HepG2 (cell line): ENCODE measurements around the gene MTHFD1L. TPM values are rescaled to one million over a fixed set of nuclear protein-coding genes. Genes with fewer than 3 reads are reported as not detected.

Source experiments
- CEBPB ChIP-seq: IDR thresholded peaks from 2 replicates; pipeline ENCODE4 v1.6.1; 2011; ENCODE audit warnings: low read depth, low read length, improper control_type of control experiment, borderline replicate concordance
- GATAD2A ChIP-seq: IDR thresholded peaks from 2 replicates; pipeline ENCODE4 v1.6.1; 2016
- IRX3 ChIP-seq: sonication (generic); formaldehyde crosslinking; IDR thresholded peaks from 2 replicates; pipeline ENCODE4 v1.8.1; 2023; ENCODE audit warnings: mild to moderate bottlenecking, low read depth, missing genetic modification reagents, borderline replicate concordance
- KIAA2018 ChIP-seq: sonication (generic); formaldehyde crosslinking; IDR thresholded peaks from 2 replicates; pipeline ENCODE4 v1.5.0; 2020; ENCODE audit warnings: mild to moderate bottlenecking, missing genetic modification reagents, borderline replicate concordance
- NFE2 ChIP-seq: sonication (generic); formaldehyde crosslinking; IDR thresholded peaks from 2 replicates; pipeline ENCODE4 v1.4.0; 2020; ENCODE audit warnings: missing genetic modification reagents
- RBFOX2 ChIP-seq: fragments of 200-400 bp; formaldehyde crosslinking; IDR thresholded peaks from 2 replicates; pipeline ENCODE4 v1.6.1; 2017; ENCODE audit warnings: low read depth, mild to moderate bottlenecking, low read length
- SSRP1 ChIP-seq: IDR thresholded peaks from 2 replicates; pipeline ENCODE4 v1.6.1; 2016; ENCODE audit warnings: control low read depth
- TOPORS ChIP-seq: sonication (generic); formaldehyde crosslinking; IDR thresholded peaks from 2 replicates; pipeline ENCODE4 v1.8.0; 2023; ENCODE audit warnings: mild to moderate bottlenecking, missing genetic modification reagents
- ZNF235 ChIP-seq: sonication (generic); formaldehyde crosslinking; IDR thresholded peaks from 2 replicates; pipeline ENCODE4 v1.8.1; 2023; ENCODE audit warnings: mild to moderate bottlenecking, missing genetic modification reagents, borderline replicate concordance
- ZNF253 ChIP-seq: sonication (generic); formaldehyde crosslinking; IDR thresholded peaks from 2 replicates; pipeline ENCODE4 v1.8.0; 2022; ENCODE audit warnings: mild to moderate bottlenecking, missing genetic modification reagents, borderline replicate concordance
- ZNF30 ChIP-seq: sonication (generic); formaldehyde crosslinking; IDR thresholded peaks from 2 replicates; pipeline ENCODE4 v1.5.0; 2020; ENCODE audit warnings: mild to moderate bottlenecking, missing genetic modification reagents
- ZNF432 ChIP-seq: sonication (generic); formaldehyde crosslinking; IDR thresholded peaks from 2 replicates; pipeline ENCODE4 v1.5.0; 2020; ENCODE audit warnings: missing genetic modification reagents, mild to moderate bottlenecking, borderline replicate concordance
- ZNF572 ChIP-seq: sonication (generic); formaldehyde crosslinking; IDR thresholded peaks from 2 replicates; pipeline ENCODE4 v1.5.1; 2020; ENCODE audit warnings: mild to moderate bottlenecking, missing genetic modification reagents
- ZNF83 ChIP-seq: sonication (generic); formaldehyde crosslinking; IDR thresholded peaks from 2 replicates; pipeline ENCODE4 v1.4.0; 2020; ENCODE audit warnings: missing genetic modification reagents, mild to moderate bottlenecking, borderline replicate concordance
- polyA plus RNA-seq, 8 experiments: library from polyadenylated mRNA; depleted of rRNA in 3 of 8; stranded (reverse) in 7 of 8; unstranded in 1 of 8; fragments of >200 nt; fragmentation: Illumina TruSeq in 4 of 8; extraction: Trizol in 4 of 8; gene quantifications; 2 replicates each; pipeline versions ENCODE4 v1.2.1 to v1.2.3, GENCODE V29; 2011 to 2016; ENCODE audit warnings: low read depth in 4 of 8, missing spikeins in 1 of 8, mixed read lengths in 1 of 8; ENCODE audit not compliant: insufficient read depth in 1 of 8
- total RNA-seq, 5 experiments: library from RNA; depleted of rRNA; stranded (reverse); fragments of >200 nt; fragmentation: Illumina TruSeq; extraction: Trizol; gene quantifications; 2 replicates each; pipeline ENCODE4 v1.2.3, GENCODE V29; 2016; ENCODE audit warnings: low read depth in 1 of 5
- TF ChIP-seq, protein P1 (sequence below): sonication (generic); formaldehyde crosslinking; IDR thresholded peaks from 2 replicates; pipeline ENCODE4 v1.8.1; 2023; ENCODE audit warnings: missing genetic modification reagents, mild to moderate bottlenecking, borderline replicate concordance
- TF ChIP-seq, protein P2 (sequence below): sonication (generic); formaldehyde crosslinking; IDR thresholded peaks from 2 replicates; pipeline ENCODE4 v1.4.0; 2020; ENCODE audit warnings: missing genetic modification reagents
- TF ChIP-seq, protein P3 (sequence below): sonication (generic); formaldehyde crosslinking; IDR thresholded peaks from 2 replicates; pipeline ENCODE4 v1.4.0; 2020; ENCODE audit warnings: mild to moderate bottlenecking, low read depth, missing genetic modification reagents

The MTHFD1L gene
- total and polyA plus RNA-seq, 2 of the 13 experiments (the other 11 are each of a cell fraction or from before 2014, with no cell fraction given): 24.0 to 39.6 TPM

- TF ChIP-seq, protein P1, sequence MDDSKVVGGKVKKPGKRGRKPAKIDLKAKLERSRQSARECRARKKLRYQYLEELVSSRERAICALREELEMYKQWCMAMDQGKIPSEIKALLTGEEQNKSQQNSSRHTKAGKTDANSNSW: no peak
- TF ChIP-seq RBFOX2 (no peak), GATAD2A (CRISPR knock-in tag) (peak; percentile 56), ZNF235 (CRISPR knock-in tag) (no peak), SSRP1 (CRISPR knock-in tag) (no peak), ZNF253 (no peak), ZNF30 (no peak), ZNF83 (CRISPR knock-in tag) (no peak), ZNF572 (CRISPR knock-in tag) (no peak), CEBPB (peak; percentile 36; the same call in 1 of the 2 replicates), NFE2 (CRISPR knock-in tag) (no peak), IRX3 (CRISPR knock-in tag) (no peak), KIAA2018 (CRISPR knock-in tag) (no peak), TOPORS (CRISPR knock-in tag) (no peak), ZNF432 (no peak)
- TF ChIP-seq, protein P2, sequence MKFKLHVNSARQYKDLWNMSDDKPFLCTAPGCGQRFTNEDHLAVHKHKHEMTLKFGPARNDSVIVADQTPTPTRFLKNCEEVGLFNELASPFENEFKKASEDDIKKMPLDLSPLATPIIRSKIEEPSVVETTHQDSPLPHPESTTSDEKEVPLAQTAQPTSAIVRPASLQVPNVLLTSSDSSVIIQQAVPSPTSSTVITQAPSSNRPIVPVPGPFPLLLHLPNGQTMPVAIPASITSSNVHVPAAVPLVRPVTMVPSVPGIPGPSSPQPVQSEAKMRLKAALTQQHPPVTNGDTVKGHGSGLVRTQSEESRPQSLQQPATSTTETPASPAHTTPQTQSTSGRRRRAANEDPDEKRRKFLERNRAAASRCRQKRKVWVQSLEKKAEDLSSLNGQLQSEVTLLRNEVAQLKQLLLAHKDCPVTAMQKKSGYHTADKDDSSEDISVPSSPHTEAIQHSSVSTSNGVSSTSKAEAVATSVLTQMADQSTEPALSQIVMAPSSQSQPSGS: no peak
- TF ChIP-seq, protein P3, sequence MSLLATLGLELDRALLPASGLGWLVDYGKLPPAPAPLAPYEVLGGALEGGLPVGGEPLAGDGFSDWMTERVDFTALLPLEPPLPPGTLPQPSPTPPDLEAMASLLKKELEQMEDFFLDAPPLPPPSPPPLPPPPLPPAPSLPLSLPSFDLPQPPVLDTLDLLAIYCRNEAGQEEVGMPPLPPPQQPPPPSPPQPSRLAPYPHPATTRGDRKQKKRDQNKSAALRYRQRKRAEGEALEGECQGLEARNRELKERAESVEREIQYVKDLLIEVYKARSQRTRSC (CRISPR knock-in tag): no peak
Measured at GRCh38 chr6:151012321-151013294, 147.1 kb downstream of the MTHFD1L start (continued).
